Cardiac muscle cell (in vitro differentiated cells and primary cell): ENCODE measurements around the gene GPX3. TPM values are rescaled to one million over a fixed set of nuclear protein-coding genes. Genes with fewer than 3 reads are reported as not detected.
A peak's percentile ranks its signal among the peaks of the same experiment; 100 is the strongest.

Experiments used
- DNase-seq, 2 donors: peaks; one replicate each; pipeline versions ENCODE4 v3.0.0 to v3.0.0-alpha.2; 2010 to 2017; ENCODE audit warnings: low read depth in 1 of 2, low spot score in 1 of 2
- H3K27ac ChIP-seq: fragments of 200-600 bp; sonication (generic); 2 replicates; pipeline ENCODE4 v1.5.1; 2016
- H3K27me3 ChIP-seq: fragments of 200-600 bp; sonication (generic); 2 replicates; pipeline ENCODE4 v1.6.0; 2016; ENCODE audit warnings: control low read depth
- H3K36me3 ChIP-seq: fragments of 200-600 bp; sonication (generic); 2 replicates; pipeline ENCODE4 v1.5.1; 2016; ENCODE audit warnings: control low read depth
- H3K4me1 ChIP-seq: fragments of 200-600 bp; sonication (generic); 2 replicates; pipeline ENCODE4 v1.8.1; 2017; ENCODE audit warnings: low read depth, mild to moderate bottlenecking, mixed run types
- H3K4me3 ChIP-seq: fragments of 200-600 bp; sonication (generic); 2 replicates; pipeline ENCODE4 v1.5.1; 2016; ENCODE audit warnings: mild to moderate bottlenecking
- H3K9me3 ChIP-seq: fragments of 200-600 bp; sonication (generic); 2 replicates; pipeline ENCODE4 v1.5.1; 2017; ENCODE audit warnings: low read depth, mild to moderate bottlenecking, control low read depth
- polyA plus RNA-seq: library from polyadenylated mRNA; unstranded; fragments of >200 nt; fragmentation: Nextera tagmentation; extraction: Ambion mirVana; gene quantifications from 2 replicates; pipeline ENCODE4 v1.2.1, GENCODE V29; 2016
- total RNA-seq: library from RNA; depleted of rRNA; stranded (reverse); fragments of >200 nt; gene quantifications from 2 replicates; pipeline ENCODE4 v1.2.3, GENCODE V29; 2016
- TF ChIP-seq, protein P1 (sequence below): IDR thresholded peaks from 2 replicates; pipeline ENCODE4 v1.5.1; 2012; ENCODE audit warnings: low read depth, mild to moderate bottlenecking, low read length

Gene GPX3
- total and polyA plus RNA-seq, 2 experiments from 2014 or later = 46.6 to 121 TPM

DNA sequence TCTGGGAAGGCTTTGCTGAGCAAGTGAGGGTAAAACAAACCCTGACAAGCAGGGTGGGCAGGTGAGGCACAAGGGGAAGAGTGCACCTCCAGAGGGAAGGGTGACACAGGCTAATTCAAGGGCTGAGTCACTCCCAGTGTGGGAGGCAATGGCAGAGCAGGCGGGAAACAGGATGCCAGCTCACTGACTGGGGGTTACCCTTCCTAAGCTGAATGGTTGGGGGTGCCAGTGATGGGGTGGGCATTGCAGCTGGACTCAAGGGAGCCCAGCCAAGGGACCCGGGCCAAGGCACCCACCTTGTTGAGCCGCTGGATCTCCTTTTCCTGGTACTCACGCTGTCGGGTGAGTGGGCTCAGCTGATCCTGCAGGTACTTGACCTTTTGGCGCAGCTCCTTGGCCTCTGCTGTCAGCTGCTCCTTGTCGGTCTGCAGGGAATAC, 18.4 kb downstream of the GPX3 start:
- Histone ChIP-seq H3K4me1 (no peaks in the 10 kb centered on the region), H3K9me3 (no peaks in the 10 kb centered on the region), H3K36me3 (peaks cover 48% of the 10 kb centered on the region), H3K4me3 (no peak overlapping the region), H3K27ac (peak overlapping the region; percentile 35), H3K27me3 (no peaks in the 10 kb centered on the region)
- no peak for DNase-seq
- TF ChIP-seq, protein P1, sequence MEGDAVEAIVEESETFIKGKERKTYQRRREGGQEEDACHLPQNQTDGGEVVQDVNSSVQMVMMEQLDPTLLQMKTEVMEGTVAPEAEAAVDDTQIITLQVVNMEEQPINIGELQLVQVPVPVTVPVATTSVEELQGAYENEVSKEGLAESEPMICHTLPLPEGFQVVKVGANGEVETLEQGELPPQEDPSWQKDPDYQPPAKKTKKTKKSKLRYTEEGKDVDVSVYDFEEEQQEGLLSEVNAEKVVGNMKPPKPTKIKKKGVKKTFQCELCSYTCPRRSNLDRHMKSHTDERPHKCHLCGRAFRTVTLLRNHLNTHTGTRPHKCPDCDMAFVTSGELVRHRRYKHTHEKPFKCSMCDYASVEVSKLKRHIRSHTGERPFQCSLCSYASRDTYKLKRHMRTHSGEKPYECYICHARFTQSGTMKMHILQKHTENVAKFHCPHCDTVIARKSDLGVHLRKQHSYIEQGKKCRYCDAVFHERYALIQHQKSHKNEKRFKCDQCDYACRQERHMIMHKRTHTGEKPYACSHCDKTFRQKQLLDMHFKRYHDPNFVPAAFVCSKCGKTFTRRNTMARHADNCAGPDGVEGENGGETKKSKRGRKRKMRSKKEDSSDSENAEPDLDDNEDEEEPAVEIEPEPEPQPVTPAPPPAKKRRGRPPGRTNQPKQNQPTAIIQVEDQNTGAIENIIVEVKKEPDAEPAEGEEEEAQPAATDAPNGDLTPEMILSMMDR = no peak

DNA sequence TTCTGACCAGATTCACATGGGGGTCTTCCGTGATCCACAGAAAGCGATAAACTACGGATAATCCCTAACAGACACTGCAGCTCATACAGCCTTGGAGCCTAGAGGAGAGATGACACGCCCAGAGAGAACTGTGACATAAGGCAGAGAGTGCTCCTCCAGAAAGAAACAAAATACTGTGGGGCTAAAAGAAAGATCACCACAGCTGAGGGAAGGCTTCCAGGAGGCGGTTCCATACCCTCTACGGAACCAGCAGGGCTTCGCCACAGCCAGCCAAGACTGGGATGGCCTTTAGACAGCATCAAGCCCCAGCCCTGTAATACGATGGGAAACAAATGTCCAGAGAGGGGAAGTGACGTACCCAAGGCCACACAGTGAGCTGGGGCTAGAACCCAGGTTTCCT, 19.3 kb downstream of the GPX3 start:
- TF ChIP-seq, protein P1 = no peak
- Histone ChIP-seq H3K27ac (no peak overlapping the region), H3K27me3 (no peaks in the 10 kb centered on the region), H3K4me3 (no peak overlapping the region), H3K36me3 (peaks cover 48% of the 10 kb centered on the region), H3K4me1 (no peaks in the 10 kb centered on the region), H3K9me3 (no peaks in the 10 kb centered on the region)
- no peak for DNase-seq

DNA sequence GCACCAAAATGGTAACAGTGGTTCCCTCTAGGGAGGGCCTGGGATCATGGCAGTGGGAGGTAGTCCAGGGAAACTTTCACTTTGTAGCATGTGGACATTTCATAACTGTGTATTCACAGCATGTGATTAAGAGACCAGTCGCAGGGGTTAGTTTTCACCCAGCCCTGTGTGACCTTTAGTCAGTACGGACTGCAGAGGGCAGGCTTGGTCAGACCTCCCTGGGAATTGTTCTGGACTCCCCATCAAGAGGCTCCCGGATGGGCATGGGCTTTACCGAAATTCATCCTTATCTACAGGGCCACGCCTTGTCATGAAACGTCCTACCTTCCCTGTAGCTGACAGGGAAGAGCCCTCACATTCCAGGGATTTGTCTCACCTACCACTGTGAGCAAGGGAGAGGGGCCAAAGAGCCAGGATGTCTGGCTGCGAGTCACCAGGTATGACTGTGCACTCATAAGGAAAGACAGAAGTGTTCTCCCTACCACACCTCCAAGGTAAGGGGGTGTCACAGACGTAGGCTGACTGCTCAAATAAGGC, 19.9 kb downstream of the GPX3 start:
- TF ChIP-seq, protein P1 = peak; percentile 16
- Histone ChIP-seq H3K4me1 (no peaks in the 10 kb centered on the region), H3K4me3 (no peak overlapping the region), H3K27ac (no peak overlapping the region), H3K36me3 (peaks cover 44% of the 10 kb centered on the region), H3K9me3 (no peaks in the 10 kb centered on the region), H3K27me3 (no peaks in the 10 kb centered on the region)
- DNase-seq = peak in 1 of 2 donors; percentile 18

DNA sequence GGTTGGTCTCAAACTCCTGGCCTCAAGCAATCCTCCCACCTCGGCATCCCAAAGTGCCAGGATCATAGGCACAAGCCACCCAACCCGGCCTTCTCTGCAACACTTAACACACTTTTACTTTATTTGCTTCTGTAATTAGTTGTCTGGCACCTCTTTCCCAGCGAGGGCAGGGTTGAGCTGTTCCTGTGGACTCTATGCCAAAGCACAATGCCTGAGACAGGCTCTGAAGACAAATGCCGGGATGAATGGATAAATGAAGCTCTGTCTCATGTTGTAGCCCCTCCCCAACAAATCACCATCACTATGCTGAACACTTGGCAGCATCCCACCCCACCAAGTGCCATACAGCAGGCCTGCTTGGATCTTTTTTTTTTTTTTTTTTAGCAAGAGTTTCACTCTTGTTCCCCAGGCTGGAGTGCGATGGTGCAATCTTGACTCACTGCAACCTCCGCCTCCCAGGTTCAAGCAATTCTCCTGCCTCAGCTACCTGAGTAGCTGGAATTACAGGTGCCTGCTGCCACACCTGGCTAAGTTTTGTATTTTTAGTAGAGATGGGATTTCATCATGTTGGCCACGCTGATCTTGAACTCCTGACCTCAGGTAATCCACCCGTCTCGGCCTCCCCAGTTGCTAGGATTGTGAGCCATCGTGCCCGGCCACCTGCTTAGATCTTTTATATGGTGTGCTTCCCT, 21.3 kb downstream of the GPX3 start:
- Histone ChIP-seq H3K9me3 (no peaks in the 10 kb centered on the region), H3K4me1 (no peaks in the 10 kb centered on the region), H3K27ac (no peak overlapping the region), H3K36me3 (peaks cover 34% of the 10 kb centered on the region), H3K27me3 (no peaks in the 10 kb centered on the region), H3K4me3 (no peak overlapping the region)
- TF ChIP-seq, protein P1 = no peak
- DNase-seq = no peak

DNA sequence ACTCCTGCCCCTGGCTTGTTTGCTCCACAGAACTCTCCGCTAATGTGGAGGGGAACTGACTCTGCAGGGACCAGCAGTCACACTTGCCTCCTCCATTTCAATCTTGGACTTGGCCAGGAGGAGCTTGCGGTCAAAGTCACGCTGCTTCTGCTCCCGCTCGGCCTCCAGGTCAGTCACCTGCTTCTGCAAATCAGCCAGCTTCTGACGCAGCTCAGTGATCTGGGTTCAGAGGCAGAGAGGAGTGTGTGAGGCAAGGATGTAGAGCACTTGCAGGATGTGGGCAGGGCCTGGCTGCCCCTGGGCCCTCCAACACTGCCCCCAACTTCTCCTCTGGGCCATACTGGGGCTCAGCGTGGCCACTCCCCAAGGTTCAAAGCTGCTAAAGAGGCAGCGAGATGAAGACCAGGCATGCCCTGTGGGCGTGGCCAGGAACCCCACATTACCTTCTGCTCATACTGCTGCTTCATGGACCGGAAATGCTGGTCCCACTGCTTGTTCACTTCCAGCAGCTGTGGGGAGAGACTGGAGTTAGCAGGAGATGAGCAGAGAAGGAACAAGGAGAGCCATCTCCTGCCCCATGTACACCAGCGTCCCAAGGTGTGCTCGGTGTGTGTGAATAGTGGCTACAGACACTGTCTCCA, 22.2 kb downstream of the GPX3 start:
- Histone ChIP-seq H3K27ac (no peak overlapping the region), H3K9me3 (no peaks in the 10 kb centered on the region), H3K27me3 (no peaks in the 10 kb centered on the region), H3K36me3 (peaks cover 33% of the 10 kb centered on the region), H3K4me1 (no peaks in the 10 kb centered on the region), H3K4me3 (no peak overlapping the region)
- DNase-seq = no peak
- TF ChIP-seq, protein P1 = no peak
